HepG2 (cell line): Measurements from ENCODE around the gene TEKTIP1. TPM values are rescaled to one million over a fixed set of nuclear protein-coding genes. Genes with fewer than 3 reads are reported as not detected.

Source experiments
- polyA plus RNA-seq, 8 experiments: library from polyadenylated mRNA; depleted of rRNA in 3 of 8; stranded (reverse) in 7 of 8; unstranded in 1 of 8; fragments of >200 nt; fragmentation: Illumina TruSeq in 4 of 8; extraction: Trizol in 4 of 8; gene quantifications; 2 replicates each; pipeline versions ENCODE4 v1.2.1 to v1.2.3, GENCODE V29; 2011 to 2016; ENCODE audit warnings: low read depth in 4 of 8, missing spikeins in 1 of 8, mixed read lengths in 1 of 8; ENCODE audit not compliant: insufficient read depth in 1 of 8
- small RNA-seq, 3 experiments: library from RNA; depleted of rRNA; stranded (forward); fragments of <200 nt; gene quantifications; one replicate each; pipeline ENCODE3, GENCODE V24; 2012; ENCODE audit warnings: low read depth in 2 of 3, low replicate concordance in 1 of 3; ENCODE audit not compliant: insufficient read length in 3 of 3, insufficient read depth in 2 of 3
- total RNA-seq, 5 experiments: library from RNA; depleted of rRNA; stranded (reverse); fragments of >200 nt; fragmentation: Illumina TruSeq; extraction: Trizol; gene quantifications; 2 replicates each; pipeline ENCODE4 v1.2.3, GENCODE V29; 2016; ENCODE audit warnings: low read depth in 1 of 5

TEKTIP1 gene
- total and polyA plus RNA-seq, 2 of the 13 experiments (the other 11 are each of a cell fraction or from before 2014, with no cell fraction given), result not detected

Small RNA genes within 50 kb of the gene (small RNA-seq; reads per million reads assigned to genes)
- 0 to 0.97 (median 0) reads per million in 3 experiments for gene AC005786.1
- 0 reads per million in 3 experiments for gene RF00212

Other genes starting within 250 kb of the TEKTIP1 start
- 2.5 and 2.9 TPM in 2 replicates for gene NFIC, start 172.6 kb upstream of the TEKTIP1 start, total RNA-seq (2016; rRNA removed; fragmentation: Illumina TruSeq; extraction: Trizol)
- 1.3 and 1.6 TPM in 2 replicates for gene NFIC, start 172.6 kb upstream of the TEKTIP1 start, polyA plus RNA-seq (2011; rRNA removed)
- gene SMIM24, start 58.6 kb upstream of the TEKTIP1 start, total RNA-seq (2016; rRNA removed; fragmentation: Illumina TruSeq; extraction: Trizol), result 47.4 and 70.6 TPM in 2 replicates
- 9.0 and 11.2 TPM in 2 replicates for gene SMIM24, start 58.6 kb upstream of the TEKTIP1 start, polyA plus RNA-seq (2011; rRNA removed)
- not detected in 2 replicates for gene SMIM44, start 55.7 kb upstream of the TEKTIP1 start, total RNA-seq (2016; rRNA removed; fragmentation: Illumina TruSeq; extraction: Trizol)
- not detected in 2 replicates for gene SMIM44, start 55.7 kb upstream of the TEKTIP1 start, polyA plus RNA-seq (2011; rRNA removed)
- gene DOHH, start 38.5 kb upstream of the TEKTIP1 start, total RNA-seq (2016; rRNA removed; fragmentation: Illumina TruSeq; extraction: Trizol), result 10.3 and 13.7 TPM in 2 replicates
- 3.5 and 4.8 TPM in 2 replicates for gene DOHH, start 38.5 kb upstream of the TEKTIP1 start, polyA plus RNA-seq (2011; rRNA removed)
- 18.3 and 29.0 TPM in 2 replicates for gene FZR1, start 32.9 kb upstream of the TEKTIP1 start, total RNA-seq (2016; rRNA removed; fragmentation: Illumina TruSeq; extraction: Trizol)
- gene FZR1, start 32.9 kb upstream of the TEKTIP1 start, polyA plus RNA-seq (2011; rRNA removed), result 30.8 and 39.2 TPM in 2 replicates
- gene MFSD12, start 18.4 kb downstream of the TEKTIP1 start, total RNA-seq (2016; rRNA removed; fragmentation: Illumina TruSeq; extraction: Trizol), result 14.0 and 29.1 TPM in 2 replicates
- gene MFSD12, start 18.4 kb downstream of the TEKTIP1 start, polyA plus RNA-seq (2011; rRNA removed), result 27.2 and 37.0 TPM in 2 replicates
- 23.0 and 29.2 TPM in 2 replicates for gene HMG20B, start 33.8 kb downstream of the TEKTIP1 start, total RNA-seq (2016; rRNA removed; fragmentation: Illumina TruSeq; extraction: Trizol)
- gene HMG20B, start 33.8 kb downstream of the TEKTIP1 start, polyA plus RNA-seq (2011; rRNA removed), result 23.9 and 24.8 TPM in 2 replicates
- gene GIPC3, start 46.3 kb downstream of the TEKTIP1 start, total RNA-seq (2016; rRNA removed; fragmentation: Illumina TruSeq; extraction: Trizol), result not detected in 2 replicates
- gene GIPC3, start 46.3 kb downstream of the TEKTIP1 start, polyA plus RNA-seq (2011; rRNA removed), result 0.05 and 0.08 TPM in 2 replicates
- not detected in 2 replicates for gene TBXA2R, start 67.7 kb downstream of the TEKTIP1 start, total RNA-seq (2016; rRNA removed; fragmentation: Illumina TruSeq; extraction: Trizol)
- gene TBXA2R, start 67.7 kb downstream of the TEKTIP1 start, polyA plus RNA-seq (2011; rRNA removed), result 0.05 and 0.09 TPM in 2 replicates
- gene CACTIN, start 87.6 kb downstream of the TEKTIP1 start, total RNA-seq (2016; rRNA removed; fragmentation: Illumina TruSeq; extraction: Trizol), result 11.1 and 16.6 TPM in 2 replicates
- gene CACTIN, start 87.6 kb downstream of the TEKTIP1 start, polyA plus RNA-seq (2011; rRNA removed), result 10.0 and 11.5 TPM in 2 replicates
- 4.3 and 5.2 TPM in 2 replicates for gene PIP5K1C, start 161.3 kb downstream of the TEKTIP1 start, total RNA-seq (2016; rRNA removed; fragmentation: Illumina TruSeq; extraction: Trizol)
- 3.6 and 4.8 TPM in 2 replicates for gene PIP5K1C, start 161.3 kb downstream of the TEKTIP1 start, polyA plus RNA-seq (2011; rRNA removed)
- gene TJP3, start 169.2 kb downstream of the TEKTIP1 start, total RNA-seq (2016; rRNA removed; fragmentation: Illumina TruSeq; extraction: Trizol), result 20.6 and 21.5 TPM in 2 replicates
- 2.3 and 3.3 TPM in 2 replicates for gene TJP3, start 169.2 kb downstream of the TEKTIP1 start, polyA plus RNA-seq (2011; rRNA removed)
- gene APBA3, start 222.5 kb downstream of the TEKTIP1 start, total RNA-seq (2016; rRNA removed; fragmentation: Illumina TruSeq; extraction: Trizol), result 12.9 and 14.3 TPM in 2 replicates
- gene APBA3, start 222.5 kb downstream of the TEKTIP1 start, polyA plus RNA-seq (2011; rRNA removed), result 14.2 and 18.7 TPM in 2 replicates
- 66.9 and 85.6 TPM in 2 replicates for gene MRPL54, start 223.5 kb downstream of the TEKTIP1 start, total RNA-seq (2016; rRNA removed; fragmentation: Illumina TruSeq; extraction: Trizol)
- 36.8 and 37.2 TPM in 2 replicates for gene MRPL54, start 223.5 kb downstream of the TEKTIP1 start, polyA plus RNA-seq (2011; rRNA removed)
- gene RAX2, start 233.1 kb downstream of the TEKTIP1 start, total RNA-seq (2016; rRNA removed; fragmentation: Illumina TruSeq; extraction: Trizol), result not detected in 2 replicates
- not detected in 2 replicates for gene RAX2, start 233.1 kb downstream of the TEKTIP1 start, polyA plus RNA-seq (2011; rRNA removed)
- not detected in 2 replicates for gene MATK, start 247.2 kb downstream of the TEKTIP1 start, total RNA-seq (2016; rRNA removed; fragmentation: Illumina TruSeq; extraction: Trizol)
- gene MATK, start 247.2 kb downstream of the TEKTIP1 start, polyA plus RNA-seq (2011; rRNA removed), result 0.09 TPM in 2 replicates